ENCODE data around the gene TMEM123.
A peak's percentile ranks its signal among the peaks of the same experiment; 100 is the strongest.

TMEM123 gene, protein sequence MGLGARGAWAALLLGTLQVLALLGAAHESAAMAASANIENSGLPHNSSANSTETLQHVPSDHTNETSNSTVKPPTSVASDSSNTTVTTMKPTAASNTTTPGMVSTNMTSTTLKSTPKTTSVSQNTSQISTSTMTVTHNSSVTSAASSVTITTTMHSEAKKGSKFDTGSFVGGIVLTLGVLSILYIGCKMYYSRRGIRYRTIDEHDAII

GRCh38 chr11:102452461-102453301 is at the start of gene TMEM123:
TMEM123 (minus strand) TSS chr11:102452765; CDS start chr11:102452623, 142 bp downstream.
- peak; percentile 95 to 96 (median 96) for DNase-seq

DNA sequence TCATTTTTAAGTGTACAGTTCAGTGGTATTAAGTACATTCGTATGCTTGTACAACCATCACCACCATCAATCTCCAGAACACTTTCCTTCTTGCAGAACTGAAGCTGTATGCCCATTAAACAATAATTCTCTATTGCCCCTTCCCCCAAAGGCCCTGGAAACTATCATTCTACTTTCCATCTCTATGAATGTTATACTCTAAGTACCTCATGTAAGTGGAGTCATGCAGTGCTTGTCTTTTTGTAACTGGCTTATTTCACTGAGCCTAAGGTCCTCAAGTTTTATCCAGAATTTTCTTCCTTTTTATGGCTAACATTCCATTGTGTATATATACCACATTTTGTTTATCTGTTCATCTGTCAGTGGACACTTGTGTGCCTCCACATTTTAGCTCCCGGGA is 48.3 kb upstream of the TMEM123 start:
- no peak for DNase-seq

GRCh38 chr11:102499931-102500330 is 47.4 kb upstream of the TMEM123 start:
- DNase-seq: no peak

- DNase-seq: no peak
Observed at GRCh38 chr11:102499151-102499550, 46.6 kb upstream of the TMEM123 start.

DNA sequence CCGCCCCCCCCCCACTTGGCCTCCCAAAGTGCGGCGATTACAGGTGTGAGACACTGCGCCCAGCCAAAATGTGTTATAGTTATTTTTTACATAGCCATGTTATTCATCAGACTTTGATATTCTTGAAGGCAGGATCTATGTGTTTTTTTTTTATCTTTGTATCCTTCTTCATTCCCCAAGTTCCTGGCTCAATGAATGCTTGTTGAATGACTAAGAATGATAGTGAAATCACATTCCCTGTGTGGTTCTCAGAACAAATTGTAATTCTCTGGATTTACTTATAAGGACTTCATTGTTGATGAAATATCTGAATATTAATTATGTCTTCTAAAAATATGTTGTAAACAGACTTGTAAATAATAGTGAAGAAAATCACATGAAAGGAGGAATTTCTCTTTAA is 44.5 kb upstream of the TMEM123 start:
- DNase-seq: no peak

DNA sequence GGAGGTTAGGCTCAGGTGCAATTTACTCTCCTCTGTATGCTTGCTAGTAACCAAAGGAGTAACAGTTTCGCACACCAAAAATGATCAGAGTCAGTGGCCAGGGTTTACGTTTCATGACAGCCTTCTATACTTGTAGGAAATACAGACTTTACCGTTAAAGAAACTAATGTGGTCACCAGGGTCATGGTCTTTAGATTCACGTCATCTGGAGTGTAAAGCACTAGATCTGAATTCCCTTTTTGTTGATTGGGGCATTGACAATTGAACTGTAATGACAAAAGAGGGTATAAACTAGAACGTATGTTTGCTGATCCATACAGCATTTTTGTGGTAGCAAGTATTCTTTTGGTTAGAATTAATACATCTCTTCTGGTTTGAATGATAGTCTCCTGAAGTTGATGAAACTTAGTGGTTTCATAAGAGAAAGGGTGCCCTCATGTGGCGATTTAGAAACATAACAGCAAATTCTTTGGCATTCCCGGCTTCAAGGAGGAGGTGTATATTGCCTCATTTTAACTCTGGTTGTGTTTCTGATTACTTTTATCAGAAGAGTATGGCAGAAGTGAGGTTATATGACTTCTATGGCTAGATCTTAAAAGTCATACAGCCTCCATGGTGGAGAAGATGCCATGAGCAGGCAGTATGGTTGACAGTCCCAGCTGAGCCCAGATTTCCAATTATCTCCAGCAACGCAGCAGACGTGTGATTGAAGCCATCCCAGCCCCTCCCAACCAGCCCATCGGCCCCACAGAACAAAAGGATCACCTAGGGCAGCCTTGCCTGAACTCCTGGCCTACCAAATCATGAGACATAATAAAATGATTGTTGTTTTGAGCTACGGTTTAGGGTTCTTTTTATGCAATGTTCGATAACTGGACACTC is 42.8 kb upstream of the TMEM123 start:
- peak; percentile 79 to 92 (median 89) for DNase-seq

- DNase-seq: no peak
Observed at GRCh38 chr11:102494216-102494615, 41.7 kb upstream of the TMEM123 start.

DNA sequence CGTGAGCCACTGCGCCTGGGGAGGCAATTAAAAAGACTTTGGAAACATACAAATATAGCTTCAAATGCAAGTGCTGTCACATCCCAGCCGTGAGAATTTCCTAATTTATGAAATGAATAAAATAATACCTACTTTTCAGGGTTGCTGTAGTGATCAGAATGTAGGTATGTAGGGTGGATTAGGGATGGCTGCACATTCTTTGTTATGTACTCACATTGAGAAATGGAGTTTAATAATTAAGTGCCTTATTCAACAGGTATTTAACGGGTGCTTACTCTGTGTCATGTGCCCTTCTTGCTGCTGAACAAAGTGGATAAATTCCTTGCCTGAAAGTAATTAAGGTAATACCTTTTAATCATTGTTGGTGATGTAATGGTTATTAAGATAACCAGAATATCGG is 41.0 kb upstream of the TMEM123 start:
- DNase-seq: no peak

DNA sequence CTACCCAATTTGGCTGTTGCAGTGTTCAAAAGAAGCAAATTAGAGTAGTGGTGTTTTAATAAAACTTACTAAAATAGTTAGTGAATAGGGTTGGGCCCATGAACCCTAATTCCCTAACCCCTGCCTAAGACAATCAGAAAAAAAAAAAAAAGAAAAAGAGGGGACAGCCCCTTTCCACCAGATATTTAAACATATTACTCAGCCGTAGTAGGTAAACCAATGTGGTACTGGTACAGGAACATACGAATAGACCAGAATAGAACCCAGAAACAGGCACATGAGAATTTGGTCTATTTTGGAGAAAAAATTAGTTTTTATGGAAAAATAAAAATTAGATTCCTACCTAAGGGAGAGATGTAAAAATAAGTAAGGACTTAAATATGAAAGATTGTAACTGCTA is 39.4 kb upstream of the TMEM123 start:
- DNase-seq: no peak

DNA sequence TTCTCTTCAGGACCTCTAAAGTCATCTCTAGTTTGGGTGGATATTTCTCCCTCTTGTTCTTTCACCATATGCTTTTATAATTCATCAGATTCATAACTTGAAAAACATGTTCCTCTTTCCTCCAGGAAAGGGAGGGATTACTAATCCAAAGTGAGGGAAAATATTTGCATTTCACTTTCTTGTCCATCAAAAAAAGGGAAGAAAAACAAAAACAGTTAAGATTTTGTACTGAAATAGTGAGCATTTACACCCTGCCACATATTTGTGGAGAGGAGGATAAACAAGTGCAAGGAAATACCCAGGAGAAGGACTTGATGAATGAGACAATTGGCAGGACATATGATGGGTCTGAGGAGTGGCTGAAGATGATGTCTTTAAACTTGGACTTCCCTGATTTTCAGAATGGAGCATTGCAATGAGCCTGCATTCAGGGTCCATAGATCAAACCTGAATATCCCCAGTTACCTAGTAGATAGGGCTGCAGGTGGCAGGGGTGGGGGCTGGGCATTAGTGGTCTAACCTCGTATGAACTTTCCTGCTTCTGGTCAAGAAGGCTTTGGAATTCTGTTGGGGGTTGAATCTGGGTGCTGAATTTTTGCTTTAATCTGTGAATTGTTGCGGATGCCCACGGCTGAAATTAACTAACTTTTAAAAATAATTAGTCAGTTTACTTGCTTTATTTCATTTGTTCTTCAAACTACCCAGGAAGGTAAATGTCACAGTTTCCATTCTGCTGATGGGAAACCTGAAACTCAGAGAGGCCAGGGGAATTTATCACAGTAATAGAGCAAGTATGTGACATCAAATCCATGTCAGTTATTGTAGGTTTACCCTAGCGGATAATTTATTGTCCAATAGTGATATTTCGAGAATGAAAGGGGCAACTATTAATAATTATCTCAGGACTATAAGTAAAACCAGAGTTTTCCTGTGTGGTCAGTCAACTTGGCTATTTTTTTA is 36.9 kb upstream of the TMEM123 start:
- DNase-seq: peak; percentile 57 to 92 (median 78)

GRCh38 chr11:102488208-102488607 is 35.6 kb upstream of the TMEM123 start:
- no peak for DNase-seq

DNA sequence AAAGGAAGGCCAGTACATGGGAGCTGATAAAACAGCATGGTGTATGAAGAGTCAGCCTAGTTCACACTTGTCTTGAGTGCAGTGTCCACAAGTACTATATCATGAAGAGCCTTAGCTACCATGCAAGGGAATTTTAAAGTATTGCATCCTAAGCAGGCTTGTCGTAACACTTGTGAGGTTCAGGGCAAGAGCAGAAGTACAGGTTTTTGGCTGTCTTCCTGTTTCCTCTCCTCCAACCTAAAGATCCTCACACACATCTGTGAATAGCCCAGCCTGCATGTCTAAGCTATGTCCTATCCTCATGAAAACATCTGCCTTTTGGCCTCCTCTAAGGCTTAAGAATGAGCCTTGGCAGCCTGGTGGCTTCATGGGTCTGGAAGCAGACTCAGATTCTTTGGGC is 34.6 kb upstream of the TMEM123 start:
- peak in 2 of 3 donors; percentile 19 to 30 for DNase-seq

- DNase-seq: no peak
Observed at GRCh38 chr11:102486584-102486983, 34.0 kb upstream of the TMEM123 start.

DNA sequence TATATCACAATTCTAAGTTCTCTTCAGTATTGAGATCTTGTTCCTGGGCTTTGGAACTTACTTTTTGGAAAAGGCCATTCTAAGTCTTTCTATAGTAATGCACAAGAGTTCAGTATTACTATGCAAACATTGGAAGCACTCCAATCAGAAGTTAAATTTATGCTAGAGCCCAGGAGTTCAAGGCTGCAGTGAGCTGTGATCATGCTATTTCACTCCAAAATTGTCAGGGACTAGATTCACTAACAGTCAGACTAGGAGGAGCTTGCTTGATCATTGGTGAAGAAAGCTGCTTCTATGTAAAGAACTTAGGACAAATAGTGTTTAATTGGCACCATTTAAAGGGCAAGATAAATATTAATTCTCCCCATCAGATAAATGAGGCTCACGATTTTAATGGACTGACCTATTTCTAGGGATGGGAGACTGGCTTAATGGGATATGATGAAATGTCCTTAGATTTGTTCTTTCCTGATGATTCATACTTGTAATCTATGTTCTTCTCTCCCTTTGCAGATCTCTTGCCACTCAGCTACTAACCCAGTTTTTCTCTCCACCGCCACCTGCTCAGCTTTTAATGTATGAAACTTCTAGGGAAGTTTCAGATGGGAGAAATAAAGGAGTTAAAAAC is 32.6 kb upstream of the TMEM123 start:
- DNase-seq: no peak

DNA sequence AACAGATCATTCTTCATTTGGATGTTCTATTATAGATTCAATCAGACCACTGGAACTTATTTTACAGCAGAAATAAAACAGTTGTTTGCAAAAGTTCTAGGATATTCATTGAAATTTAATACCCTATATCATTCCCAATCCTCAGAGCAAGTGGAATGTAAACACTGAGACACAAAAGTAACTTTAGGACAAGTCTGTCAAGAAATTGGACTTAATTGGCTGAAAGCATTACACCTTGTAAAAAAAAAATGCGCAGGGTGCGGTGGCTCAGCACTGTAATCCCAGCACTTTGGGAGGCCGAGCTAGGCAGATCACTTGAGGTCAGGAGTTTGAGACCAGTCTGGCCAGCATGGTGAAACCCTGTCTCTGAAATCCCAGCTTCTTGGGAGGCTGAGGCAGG is 29.9 kb upstream of the TMEM123 start:
- no peak for DNase-seq

DNA sequence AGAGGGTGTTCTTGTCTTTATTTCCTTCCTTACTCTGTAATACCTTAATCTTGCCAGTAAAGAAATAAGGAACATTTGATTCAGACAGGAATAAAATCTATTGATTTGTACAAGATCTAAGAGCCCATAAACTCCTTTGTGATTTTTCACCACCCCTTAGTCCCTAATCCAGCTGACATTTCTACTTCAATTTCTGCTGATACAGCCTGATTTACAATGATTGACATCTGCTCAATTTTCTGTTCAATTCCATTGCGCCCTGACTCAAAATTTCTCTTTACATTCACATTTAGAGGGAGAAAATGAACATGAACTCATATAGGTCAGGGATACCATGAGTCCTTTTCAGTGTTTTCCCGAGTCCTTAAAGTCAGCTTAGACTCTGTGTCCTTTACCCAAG is 27.2 kb upstream of the TMEM123 start:
- DNase-seq: no peak

DNA sequence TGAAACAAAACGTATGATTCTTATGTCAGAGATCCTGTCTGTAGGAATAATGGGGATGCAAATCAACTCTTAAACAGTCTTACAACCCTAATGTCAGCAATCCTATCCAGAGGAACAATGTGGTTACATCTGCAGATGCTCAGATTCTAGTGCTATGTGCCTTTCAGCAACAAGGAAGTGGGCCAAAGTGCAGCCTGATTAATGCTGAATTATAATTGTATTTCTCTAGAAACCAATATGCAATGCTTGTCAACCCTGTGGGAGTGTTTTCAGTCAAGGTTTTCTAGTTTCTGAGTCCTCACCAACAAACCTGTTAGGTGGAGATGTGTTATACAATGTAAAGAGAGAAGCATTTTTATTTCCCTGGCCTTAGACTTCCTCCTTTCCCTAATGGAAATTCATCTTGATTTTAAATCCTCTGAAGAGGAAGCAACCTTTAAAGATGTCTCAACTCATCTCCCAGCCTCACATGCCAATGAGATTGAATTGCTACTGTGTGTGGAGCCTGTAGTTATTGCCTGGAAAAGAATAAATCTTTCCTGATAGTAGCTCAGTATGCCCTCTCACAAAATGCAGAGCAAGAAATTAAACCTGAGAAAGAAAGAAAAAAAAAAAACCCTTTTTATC is 26.2 kb upstream of the TMEM123 start:
- DNase-seq: peak; percentile 35 to 60 (median 59)

DNA sequence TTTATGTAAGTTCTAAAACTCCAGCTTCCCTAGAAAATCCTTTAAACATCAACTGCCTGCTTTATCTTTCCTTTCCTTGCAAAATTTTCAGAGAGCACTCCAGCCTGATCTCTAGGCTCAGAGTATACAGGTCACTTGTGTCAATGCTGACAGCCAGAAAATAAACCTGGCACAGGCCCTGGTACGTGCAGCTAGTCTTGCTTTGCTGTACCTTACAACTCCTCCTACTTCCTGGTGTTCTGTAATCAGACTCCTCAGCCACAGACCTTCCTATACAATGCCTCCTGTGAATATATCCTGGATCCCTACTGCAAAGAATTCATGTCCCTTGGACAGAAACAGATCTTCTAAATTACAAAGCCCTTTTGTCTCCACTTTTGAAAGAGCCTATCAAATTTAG is 24.2 kb upstream of the TMEM123 start:
- DNase-seq: no peak

- DNase-seq: peak; percentile 68 to 90 (median 77)
Observed at GRCh38 chr11:102476069-102476468, 23.5 kb upstream of the TMEM123 start.

GRCh38 chr11:102473543-102473942 is 21.0 kb upstream of the TMEM123 start:
- DNase-seq: no peak

DNA sequence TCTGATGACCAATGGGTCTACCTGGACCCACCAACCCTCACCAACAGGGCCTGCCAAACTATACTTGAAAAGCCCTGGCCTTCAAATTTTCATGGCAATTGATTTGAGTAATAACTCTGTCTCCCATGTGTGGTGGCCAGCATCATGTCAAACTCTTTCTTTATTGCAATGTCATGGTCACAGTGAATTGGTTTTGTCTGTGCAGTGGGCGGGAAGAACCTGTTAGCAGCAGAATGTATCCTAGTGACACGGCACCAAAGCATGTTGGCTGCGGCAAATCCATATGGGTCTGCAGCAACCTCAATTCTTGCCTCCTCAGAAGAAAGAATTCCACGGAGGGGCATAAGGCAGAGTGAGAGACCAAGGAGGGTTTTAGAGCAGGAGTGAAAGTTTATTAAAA is 19.6 kb upstream of the TMEM123 start:
- DNase-seq: no peak
